Gastrocnemius medialis (tissue), 4 donors: ENCODE results near the gene MAMDC4.

Experiments
- POLR2A ChIP-seq, 2 donors: fragments of 450-650 bp; IDR thresholded peaks; one replicate each; pipeline ENCODE4 v1.6.1; 2017; ENCODE audit warnings: antibody characterized with exemption in 2 of 2, mild to moderate bottlenecking in 2 of 2, moderate library complexity in 2 of 2
- TF ChIP-seq, protein P1 (sequence below), 5 experiments: fragments of 450-650 bp in 3 of 5; fragments of 200-600 bp in 2 of 5; sonication (generic) in 2 of 5; IDR thresholded peaks in 4 of 5; conservative IDR thresholded peaks in 1 of 5; 1 replicate in 4 of 5; 2 replicates in 1 of 5; pipeline ENCODE4 v1.5.1; 2016 to 2019; ENCODE audit warnings: antibody characterized with exemption in 5 of 5, mild to moderate bottlenecking in 3 of 5, moderate library complexity in 3 of 5

DNA sequence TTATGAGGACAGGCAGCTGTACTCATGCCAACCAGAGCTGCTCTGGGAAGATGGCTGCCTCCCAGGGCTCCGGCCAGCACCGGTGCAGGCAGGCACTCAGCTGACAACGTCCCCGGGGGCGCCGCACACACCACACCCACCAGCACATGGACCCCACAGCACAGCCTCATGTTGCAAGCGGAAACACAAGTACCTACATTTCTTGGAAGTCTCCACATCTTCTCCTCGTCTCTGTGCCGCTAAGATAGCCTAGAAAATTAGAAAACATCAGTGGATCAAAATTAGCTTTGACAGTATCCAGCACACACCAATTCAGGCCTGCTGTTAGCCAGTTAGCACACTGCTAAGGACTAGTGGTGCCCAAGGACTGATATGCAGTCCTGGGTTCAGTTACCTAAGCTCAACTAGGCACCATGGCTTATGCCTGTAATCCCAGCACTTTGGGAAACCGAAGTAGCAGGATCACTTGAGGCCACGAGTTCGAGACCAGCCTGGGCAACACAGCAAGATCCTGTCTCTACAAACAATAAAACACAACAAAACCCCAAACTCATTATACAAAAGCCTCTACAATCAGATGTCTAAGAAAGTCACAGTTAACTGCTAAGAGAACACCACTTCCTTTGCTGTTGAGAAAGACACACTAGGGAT is 11.6 kb downstream of the MAMDC4 start:
- TF ChIP-seq, protein P1, sequence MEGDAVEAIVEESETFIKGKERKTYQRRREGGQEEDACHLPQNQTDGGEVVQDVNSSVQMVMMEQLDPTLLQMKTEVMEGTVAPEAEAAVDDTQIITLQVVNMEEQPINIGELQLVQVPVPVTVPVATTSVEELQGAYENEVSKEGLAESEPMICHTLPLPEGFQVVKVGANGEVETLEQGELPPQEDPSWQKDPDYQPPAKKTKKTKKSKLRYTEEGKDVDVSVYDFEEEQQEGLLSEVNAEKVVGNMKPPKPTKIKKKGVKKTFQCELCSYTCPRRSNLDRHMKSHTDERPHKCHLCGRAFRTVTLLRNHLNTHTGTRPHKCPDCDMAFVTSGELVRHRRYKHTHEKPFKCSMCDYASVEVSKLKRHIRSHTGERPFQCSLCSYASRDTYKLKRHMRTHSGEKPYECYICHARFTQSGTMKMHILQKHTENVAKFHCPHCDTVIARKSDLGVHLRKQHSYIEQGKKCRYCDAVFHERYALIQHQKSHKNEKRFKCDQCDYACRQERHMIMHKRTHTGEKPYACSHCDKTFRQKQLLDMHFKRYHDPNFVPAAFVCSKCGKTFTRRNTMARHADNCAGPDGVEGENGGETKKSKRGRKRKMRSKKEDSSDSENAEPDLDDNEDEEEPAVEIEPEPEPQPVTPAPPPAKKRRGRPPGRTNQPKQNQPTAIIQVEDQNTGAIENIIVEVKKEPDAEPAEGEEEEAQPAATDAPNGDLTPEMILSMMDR (IDR thresholded peaks at IDR 0.05 in 4 of 5, conservative IDR thresholded peaks at IDR 0.05 in 1 of 5): no peak
- no peak for TF ChIP-seq POLR2A (IDR thresholded peaks at IDR 0.05)
